NOMO-1 (cell line): Measurements from ENCODE around the gene NKAPL.
A peak's percentile ranks its signal among the peaks of the same experiment; 100 is the strongest.

Experiments used
- DNase-seq, 2 experiments: peaks; one replicate each; lab custom pipeline; 2025; ENCODE audit not compliant: unreplicated experiment in 2 of 2; lab: John Stamatoyannopoulos, UW

NKAPL gene

DNA sequence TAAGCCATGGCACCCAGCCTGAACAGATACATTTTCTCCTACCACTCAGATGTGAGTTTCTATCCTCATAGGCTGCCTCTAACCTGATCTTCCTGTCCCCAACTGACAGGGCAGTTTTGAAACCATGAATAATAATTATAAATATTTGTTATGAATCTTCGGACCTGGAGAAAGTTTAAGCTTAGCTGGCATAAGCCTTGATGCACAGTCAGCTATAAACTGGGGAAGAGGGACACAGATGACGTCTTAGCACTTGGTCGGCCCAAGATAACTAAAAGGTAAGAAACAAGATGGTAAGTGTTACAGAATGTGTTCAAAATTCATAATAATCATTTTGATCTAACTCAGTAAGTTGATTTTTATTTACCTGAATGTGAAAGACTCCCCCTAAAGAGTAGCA is 15.2 kb upstream of the NKAPL start:
- DNase-seq: no peak

GRCh38 chr6:28245206-28245941 is 13.7 kb upstream of the NKAPL start:
- DNase-seq: no peak

DNA sequence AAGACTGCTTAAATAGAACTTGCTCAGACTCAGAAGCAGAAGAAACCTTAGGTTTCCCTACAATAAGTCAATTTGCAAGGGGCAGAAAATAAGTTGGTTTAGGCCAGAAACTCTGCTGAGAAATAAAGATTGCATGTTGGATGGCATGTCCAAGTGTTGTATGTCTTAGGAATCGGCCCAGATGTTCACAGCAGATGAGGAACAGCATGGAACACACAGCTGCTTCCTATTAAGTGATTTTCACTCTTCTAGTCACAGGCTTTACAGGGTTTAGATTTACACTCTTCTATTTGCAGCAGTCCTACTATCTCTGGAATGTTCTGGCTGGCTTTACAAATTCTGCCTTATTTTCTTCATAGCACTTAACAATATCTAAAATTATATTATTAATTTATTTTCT is 10.2 kb upstream of the NKAPL start:
- no peak for DNase-seq

DNA sequence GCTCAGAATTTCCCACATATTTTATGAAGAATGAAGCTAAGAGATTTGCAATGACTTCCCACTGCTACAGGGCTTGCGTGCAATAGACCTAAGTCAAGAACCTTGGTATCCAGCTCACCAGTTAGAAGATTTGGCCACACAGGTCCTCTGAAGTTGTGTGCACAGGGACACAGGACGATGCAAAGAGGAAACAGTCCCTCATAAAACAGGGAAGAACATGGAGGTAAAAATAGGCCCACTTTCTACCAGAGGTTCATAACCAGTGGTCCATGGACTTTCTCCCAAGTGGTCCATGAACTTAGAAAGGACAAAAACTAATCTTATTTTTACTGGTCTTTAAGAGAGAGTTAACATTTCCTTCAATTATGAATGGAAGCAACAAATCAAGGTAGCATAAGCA is 8.3 kb upstream of the NKAPL start:
- DNase-seq: no peak

DNA sequence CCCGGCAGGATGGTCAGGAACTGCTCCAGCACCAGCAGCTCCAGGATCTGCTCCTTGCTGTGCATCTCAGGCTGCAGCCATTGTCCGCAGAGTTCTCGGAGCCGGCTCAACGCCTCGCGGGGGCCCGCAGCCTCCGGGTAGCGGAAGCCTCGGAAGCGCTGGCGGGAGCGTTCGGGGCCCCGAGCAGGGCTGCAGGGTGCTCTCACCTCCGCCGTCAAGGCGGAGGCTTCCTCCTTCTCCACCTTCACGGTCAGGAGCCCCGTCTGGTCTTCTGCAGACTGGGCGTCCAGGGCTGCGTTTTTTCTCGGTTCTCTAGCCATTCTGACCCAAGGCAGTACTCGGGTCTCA is 7.5 kb upstream of the NKAPL start:
- peak in 1 of 2 experiments; percentile 4 for DNase-seq

- DNase-seq: peak; percentile 66 to 80
Observed at GRCh38 chr6:28252009-28252975, 6.8 kb upstream of the NKAPL start, which contains the start of gene ZKSCAN4. ZKSCAN4 (minus strand) TSS chr6:28252269; CDS start chr6:28251980, 289 bp downstream.

- DNase-seq: no peak
Observed at GRCh38 chr6:28254121-28254519, 5.0 kb upstream of the NKAPL start.

DNA sequence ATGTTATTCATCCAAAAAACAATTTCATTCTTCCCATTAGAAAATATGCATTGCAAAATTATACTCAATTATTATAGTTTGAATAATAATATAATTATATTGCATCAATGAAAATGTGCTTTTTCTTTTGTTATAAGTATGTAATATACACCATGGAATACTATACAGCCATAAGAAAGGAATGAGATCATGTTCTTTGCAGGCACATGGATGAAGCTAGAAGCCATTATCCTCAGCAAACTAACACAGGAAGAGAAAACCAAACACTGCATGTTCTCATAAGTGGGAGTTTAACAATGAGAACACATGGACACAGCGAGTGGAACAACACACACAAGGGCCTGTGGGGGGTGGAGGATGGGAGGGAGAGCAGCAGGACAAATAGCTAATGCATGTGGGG is 2.1 kb upstream of the NKAPL start:
- no peak for DNase-seq

DNA sequence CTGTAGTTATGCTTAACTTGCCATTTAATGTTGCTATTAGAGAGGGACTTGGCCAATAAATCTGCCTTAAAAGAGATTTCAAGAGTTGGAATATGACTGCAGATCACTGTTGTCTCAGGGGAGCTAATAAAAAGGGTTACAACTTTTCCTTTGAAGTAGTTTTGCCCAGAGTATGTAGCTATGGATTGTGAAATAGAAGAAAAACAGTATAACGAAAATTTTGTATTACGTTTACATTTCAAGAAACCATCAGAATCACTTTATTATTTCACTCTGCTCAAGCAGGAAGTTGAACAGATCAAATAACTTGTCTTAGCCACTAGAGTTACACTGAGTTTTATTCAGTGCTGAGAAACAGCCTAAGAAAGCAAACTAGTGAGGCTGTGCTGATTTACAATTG is 4.8 kb downstream of the NKAPL start:
- DNase-seq: no peak

DNA sequence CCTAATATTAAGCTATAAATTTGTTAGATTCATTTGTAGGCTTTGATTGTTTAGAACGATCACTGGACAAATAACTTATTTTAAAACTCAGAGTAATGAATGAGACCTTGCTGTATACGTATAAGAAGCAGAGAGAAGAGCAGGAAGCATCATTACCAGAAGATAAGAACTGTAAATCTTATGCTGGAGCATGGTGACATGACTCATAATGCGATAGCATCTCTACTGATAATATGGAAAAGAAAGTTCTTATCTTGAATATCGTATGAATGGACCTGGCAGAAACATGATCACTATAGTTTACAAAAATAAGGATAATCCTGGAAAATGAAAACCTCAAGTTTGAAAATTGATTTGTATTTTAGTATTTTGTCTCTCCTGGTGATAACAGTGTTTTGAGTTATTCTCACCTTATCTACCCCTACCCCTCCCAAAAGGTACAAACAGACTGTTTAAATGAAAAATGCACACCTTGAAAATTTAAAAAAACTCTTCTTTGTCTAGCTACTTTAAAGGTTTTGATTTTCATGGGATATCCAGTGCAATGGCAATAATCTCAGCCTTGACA is 5.8 kb downstream of the NKAPL start:
- DNase-seq: no peak

GRCh38 chr6:28266563-28266961 is 7.5 kb downstream of the NKAPL start:
- no peak for DNase-seq

- peak; percentile 80 for DNase-seq
Observed at GRCh38 chr6:28266962-28267694, 8.0 kb downstream of the NKAPL start, which contains the start of gene ZSCAN26. ZSCAN26 (plus strand) TSS chr6:28267143; CDS start chr6:28271920, 4,777 bp downstream.

- no peak for DNase-seq
Observed at GRCh38 chr6:28267695-28268059, 8.6 kb downstream of the NKAPL start.

DNA sequence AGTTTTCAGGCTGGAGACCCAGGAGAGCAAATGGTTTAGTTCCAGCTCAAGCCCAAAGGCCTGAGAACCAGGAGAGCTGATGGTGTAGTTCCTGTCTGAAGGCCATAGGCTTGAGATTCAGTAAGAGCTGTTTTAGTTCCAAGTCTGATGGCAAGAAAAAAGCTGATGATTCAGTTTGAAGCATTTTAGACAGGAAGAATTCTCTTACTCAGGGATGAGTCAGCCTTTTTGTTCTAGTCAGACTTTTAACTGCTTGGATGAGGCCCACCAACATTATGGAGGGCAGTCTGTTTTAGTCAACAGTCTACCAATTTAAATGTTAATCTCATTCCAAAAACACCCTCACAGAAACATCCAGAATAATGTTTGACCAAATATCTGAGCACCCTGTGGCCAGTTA is 10.4 kb downstream of the NKAPL start:
- peak in 1 of 2 experiments; percentile 18 for DNase-seq

DNA sequence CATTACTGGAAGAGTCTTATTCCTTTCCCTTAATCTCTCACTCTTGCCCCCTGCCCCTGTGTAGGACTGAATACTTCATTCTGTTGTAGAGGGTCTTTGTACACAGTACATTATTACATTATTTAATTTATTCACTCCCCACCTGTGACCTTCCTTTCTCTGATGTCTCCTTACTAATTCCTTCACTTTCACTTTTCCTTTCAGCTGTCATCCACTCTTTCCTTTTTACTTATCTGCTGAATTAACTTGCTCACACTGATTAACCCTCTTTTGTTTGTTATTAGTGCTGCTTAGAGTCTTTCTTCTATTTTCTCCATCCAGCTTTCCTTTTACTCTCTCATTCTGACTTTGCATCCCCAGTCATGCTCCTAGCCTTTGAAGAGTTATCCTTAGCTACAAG is 15.8 kb downstream of the NKAPL start:
- DNase-seq: no peak

DNA sequence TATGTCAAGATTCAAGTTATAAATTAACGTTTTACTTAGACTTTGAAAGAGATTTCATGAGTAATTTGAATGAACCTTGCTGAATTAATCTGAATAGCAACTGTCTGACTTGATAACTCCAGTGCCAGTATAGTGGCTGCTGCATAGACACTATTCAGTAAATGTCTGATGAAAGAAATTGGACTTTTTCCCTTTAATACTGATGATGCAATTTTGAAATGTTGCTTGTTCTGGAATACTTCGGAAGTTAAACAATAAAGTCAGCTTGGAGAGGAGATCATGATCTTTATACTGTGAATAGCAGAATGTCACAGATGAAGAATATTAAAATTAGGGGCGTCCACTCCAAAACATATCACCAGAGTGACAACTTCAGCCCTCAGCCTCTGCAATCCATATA is 18.6 kb downstream of the NKAPL start:
- DNase-seq: no peak

- no peak for DNase-seq
Observed at GRCh38 chr6:28280595-28281287, 21.6 kb downstream of the NKAPL start.

DNA sequence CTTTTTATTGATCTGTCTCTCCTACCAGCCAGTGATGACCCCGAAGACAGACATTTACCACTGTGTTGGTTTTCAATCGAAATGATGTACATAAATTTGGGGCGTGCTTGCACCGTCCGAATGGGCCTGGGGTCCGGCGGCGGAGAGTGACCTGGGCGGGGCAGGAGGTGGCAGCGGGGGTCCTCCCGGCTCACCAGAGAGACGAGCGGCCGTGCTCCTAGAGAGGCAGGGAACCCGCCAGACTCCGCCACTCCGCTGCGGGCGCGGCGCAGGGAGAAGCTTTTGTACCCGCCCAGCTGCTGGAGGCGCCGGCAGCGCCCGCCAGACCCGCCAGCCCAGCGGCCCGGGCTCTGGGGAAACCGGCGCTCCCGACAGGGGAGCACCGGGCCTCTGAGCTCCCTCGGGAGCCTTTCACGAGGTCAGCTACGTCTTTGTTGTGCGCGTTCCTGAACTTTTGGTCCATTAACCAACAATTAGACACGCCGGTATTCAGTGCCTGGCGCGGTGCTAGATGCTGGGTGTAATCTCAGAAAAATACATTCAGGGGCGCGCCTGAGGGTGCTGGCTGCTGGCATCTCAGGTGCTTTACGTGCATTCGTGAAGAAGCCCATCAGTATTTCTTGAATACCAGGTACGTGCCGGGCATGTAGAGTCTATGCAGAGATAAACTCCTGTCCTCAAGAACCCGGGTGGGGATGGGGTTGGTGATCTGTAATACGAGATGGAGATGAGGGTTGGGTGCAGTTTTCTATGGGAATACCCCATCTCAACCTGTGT is 22.4 kb downstream of the NKAPL start, which contains the start of gene PGBD1:
Gene PGBD1, plus strand, starts transcription at position 285 of the 777 bp plus-strand sequence. CDS start 2,242 bp downstream, outside the sequence.
- peak; percentile 42 to 56 for DNase-seq

DNA sequence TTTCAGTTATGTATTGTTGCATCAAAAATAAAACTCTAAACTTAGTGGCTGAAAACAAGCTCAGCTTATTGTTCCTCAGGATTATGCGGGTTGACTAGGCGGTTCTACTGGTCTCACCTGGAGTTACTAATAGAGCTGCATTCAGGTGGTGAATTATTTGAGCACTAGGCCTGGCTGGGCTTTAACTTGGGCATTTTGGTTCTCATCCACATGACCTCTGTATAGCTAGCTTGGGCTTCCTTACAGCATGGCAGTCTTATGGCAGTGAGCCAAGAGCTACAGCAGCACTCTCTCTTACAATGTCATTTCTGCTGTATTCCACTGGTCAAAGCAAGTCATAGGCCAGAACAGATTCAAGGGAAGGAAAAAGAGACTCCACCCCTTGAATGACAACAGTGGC is 23.8 kb downstream of the NKAPL start:
- DNase-seq: no peak
